T1000 (cell line): ENCODE measurements around the gene CTNNA2.

Source experiments
- DNase-seq: peaks from one replicate; lab custom pipeline; 2025; ENCODE audit warnings: mixed read lengths; lab: John Stamatoyannopoulos, UW

CTNNA2 gene

GRCh38 chr2:80568011-80568410, 1055.2 kb downstream of the CTNNA2 start:
- no peak for DNase-seq

GRCh38 chr2:80573167-80573566, 1060.3 kb downstream of the CTNNA2 start:
- DNase-seq = no peak

GRCh38 chr2:80573950-80574349, 1061.1 kb downstream of the CTNNA2 start:
- no peak for DNase-seq

GRCh38 chr2:80579756-80580155, 1066.9 kb downstream of the CTNNA2 start:
- no peak for DNase-seq

- DNase-seq = no peak
Observed at GRCh38 chr2:80591233-80591632, 1078.4 kb downstream of the CTNNA2 start.

GRCh38 chr2:80592106-80592505, 1079.3 kb downstream of the CTNNA2 start:
- DNase-seq = no peak

- DNase-seq = no peak
Observed at GRCh38 chr2:80610108-80610507, 1097.3 kb downstream of the CTNNA2 start.

GRCh38 chr2:80621656-80622055, 1108.8 kb downstream of the CTNNA2 start:
- no peak for DNase-seq

GRCh38 chr2:80624062-80624461, 1111.2 kb downstream of the CTNNA2 start:
- no peak for DNase-seq

- no peak for DNase-seq
Observed at GRCh38 chr2:80634590-80634989, 1121.7 kb downstream of the CTNNA2 start.

GRCh38 chr2:80638783-80639182, 1125.9 kb downstream of the CTNNA2 start:
- DNase-seq = no peak

- DNase-seq = no peak
Observed at GRCh38 chr2:80642465-80642864, 1129.6 kb downstream of the CTNNA2 start.

- DNase-seq = no peak
Observed at GRCh38 chr2:80643598-80643997, 1130.7 kb downstream of the CTNNA2 start.

GRCh38 chr2:80651435-80651834, 1138.6 kb downstream of the CTNNA2 start:
- no peak for DNase-seq

- DNase-seq = no peak
Observed at GRCh38 chr2:80655265-80655664, 1142.4 kb downstream of the CTNNA2 start.

- no peak for DNase-seq
Observed at GRCh38 chr2:80670763-80671162, 1157.9 kb downstream of the CTNNA2 start.

- no peak for DNase-seq
Observed at GRCh38 chr2:80687524-80687923, 1174.7 kb downstream of the CTNNA2 start.

- DNase-seq = no peak
Observed at GRCh38 chr2:80689106-80689505, 1176.3 kb downstream of the CTNNA2 start.
